ENCODE data around the gene NDUFAF8. TPM values are rescaled to one million over a fixed set of nuclear protein-coding genes. Genes with fewer than 3 reads are reported as not detected.

Gene NDUFAF8
- total RNA-seq, 1 experiment from 2014 or later: 58.6 TPM

DNA sequence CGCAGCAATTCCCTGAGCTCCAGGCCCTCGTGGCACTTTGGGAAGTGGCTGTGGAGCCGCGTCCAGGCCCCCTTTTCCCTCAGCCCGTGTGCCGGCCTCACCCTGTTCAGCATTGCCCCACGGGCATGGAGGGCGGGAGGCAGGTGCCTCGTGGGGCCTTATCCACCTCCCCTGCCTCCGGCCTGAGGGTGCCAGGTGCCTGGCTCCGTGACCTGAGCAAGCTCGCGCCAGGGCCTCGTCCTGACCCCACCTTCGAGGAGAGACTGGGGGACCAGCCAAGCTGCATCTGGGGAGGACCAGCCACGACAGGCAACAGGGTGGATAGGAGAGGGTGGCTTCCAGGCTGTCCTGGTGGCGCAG, 46.1 kb upstream of the NDUFAF8 start:
- POLR2A ChIA-PET (ENCODE audit: low non-redundant PET): no interaction called here
- no peak for DNase-seq (ENCODE audit: low spot score)
- TF ChIP-seq, protein P1, sequence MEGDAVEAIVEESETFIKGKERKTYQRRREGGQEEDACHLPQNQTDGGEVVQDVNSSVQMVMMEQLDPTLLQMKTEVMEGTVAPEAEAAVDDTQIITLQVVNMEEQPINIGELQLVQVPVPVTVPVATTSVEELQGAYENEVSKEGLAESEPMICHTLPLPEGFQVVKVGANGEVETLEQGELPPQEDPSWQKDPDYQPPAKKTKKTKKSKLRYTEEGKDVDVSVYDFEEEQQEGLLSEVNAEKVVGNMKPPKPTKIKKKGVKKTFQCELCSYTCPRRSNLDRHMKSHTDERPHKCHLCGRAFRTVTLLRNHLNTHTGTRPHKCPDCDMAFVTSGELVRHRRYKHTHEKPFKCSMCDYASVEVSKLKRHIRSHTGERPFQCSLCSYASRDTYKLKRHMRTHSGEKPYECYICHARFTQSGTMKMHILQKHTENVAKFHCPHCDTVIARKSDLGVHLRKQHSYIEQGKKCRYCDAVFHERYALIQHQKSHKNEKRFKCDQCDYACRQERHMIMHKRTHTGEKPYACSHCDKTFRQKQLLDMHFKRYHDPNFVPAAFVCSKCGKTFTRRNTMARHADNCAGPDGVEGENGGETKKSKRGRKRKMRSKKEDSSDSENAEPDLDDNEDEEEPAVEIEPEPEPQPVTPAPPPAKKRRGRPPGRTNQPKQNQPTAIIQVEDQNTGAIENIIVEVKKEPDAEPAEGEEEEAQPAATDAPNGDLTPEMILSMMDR (conservative IDR thresholded peaks at IDR 0.05; ENCODE audit: low read depth, low read length): no peak
- TF ChIP-seq EZH2 (IDR thresholded peaks at IDR 0.05; ENCODE audit: borderline replicate concordance, low read depth, low read length, poor library complexity, severe bottlenecking): no peak
- H3K27ac ChIP-seq (ENCODE audit: low read depth, low read length, poor library complexity, severe bottlenecking): no peak overlapping the region
- intact Hi-C loops (cut with micrococcal nuclease; ENCODE audit: unreplicated experiment): no loop called here
- no TSS peak for BruUV-seq (replicated peaks)
- peaks cover 5% of the 10 kb centered on the region for H3K36me3 ChIP-seq (ENCODE audit: insufficient read depth, low read length, poor library complexity, severe bottlenecking)
- CTCF ChIA-PET: no interaction called here
- H3K4me3 ChIP-seq (ENCODE audit: low read depth, low read length, poor library complexity, severe bottlenecking): no peak overlapping the region
- no peaks in the 10 kb centered on the region for H3K4me1 ChIP-seq (ENCODE audit: insufficient read depth, low read length, poor library complexity, severe bottlenecking)
- no peaks in the 10 kb centered on the region for H3K27me3 ChIP-seq (replicated peaks; ENCODE audit: insufficient read depth, low read depth, low read length, poor library complexity)
- no peaks in the 10 kb centered on the region for H3K9me3 ChIP-seq (ENCODE audit: low read depth, low read length, poor library complexity, severe bottlenecking)

DNA sequence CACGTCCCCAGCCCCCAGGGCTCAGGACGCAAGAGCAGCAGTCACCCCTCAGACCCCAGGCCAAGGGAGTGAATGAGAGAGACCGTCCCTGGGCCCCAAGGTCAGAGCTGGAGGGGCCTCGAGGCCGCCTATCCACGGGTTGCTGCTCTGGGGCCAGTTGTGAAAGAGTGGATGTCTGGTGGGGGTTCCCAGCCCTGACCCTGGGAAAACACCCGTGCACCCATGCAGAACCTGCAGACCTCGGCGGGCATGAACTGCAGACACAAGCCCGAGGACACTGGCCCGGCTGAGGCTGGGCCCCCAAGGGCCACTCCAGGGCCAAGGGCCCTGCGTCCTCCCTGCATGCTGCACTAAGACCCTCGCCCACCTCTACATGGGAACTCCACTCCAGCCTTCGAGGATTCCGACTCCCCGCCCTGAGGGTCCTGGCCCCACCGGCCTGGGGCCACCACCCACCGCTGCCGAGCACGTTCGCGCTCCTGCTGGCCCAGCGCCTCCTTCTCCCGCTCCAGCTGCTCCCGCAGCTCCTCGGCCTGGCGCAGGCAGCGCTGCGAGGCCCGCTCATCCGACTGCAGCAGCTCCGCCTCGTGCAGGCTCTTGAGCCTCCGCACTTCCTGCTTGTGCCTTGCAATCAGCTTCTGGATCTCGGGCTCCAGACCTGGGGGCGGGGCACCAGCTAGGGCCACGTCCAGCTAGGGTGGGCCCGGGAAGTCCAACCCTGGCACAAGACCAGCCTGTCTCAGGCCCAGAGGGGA, 45.5 kb upstream of the NDUFAF8 start:
- no peaks in the 10 kb centered on the region for H3K9me3 ChIP-seq (ENCODE audit: low read depth, low read length, poor library complexity, severe bottlenecking)
- ChIA-PET CTCF (no interaction called here), POLR2A (ENCODE audit: low non-redundant PET) (no interaction called here)
- H3K27ac ChIP-seq (ENCODE audit: low read depth, low read length, poor library complexity, severe bottlenecking): no peak overlapping the region
- H3K4me3 ChIP-seq (ENCODE audit: low read depth, low read length, poor library complexity, severe bottlenecking): no peak overlapping the region
- no peaks in the 10 kb centered on the region for H3K4me1 ChIP-seq (ENCODE audit: insufficient read depth, low read length, poor library complexity, severe bottlenecking)
- no peak for TF ChIP-seq EZH2 (IDR thresholded peaks at IDR 0.05; ENCODE audit: borderline replicate concordance, low read depth, low read length, poor library complexity, severe bottlenecking)
- TF ChIP-seq, protein P1 (conservative IDR thresholded peaks at IDR 0.05; ENCODE audit: low read depth, low read length): no peak
- intact Hi-C loops (cut with micrococcal nuclease; ENCODE audit: unreplicated experiment): no loop called here
- BruUV-seq (replicated peaks): no TSS peak
- H3K27me3 ChIP-seq (replicated peaks; ENCODE audit: insufficient read depth, low read depth, low read length, poor library complexity): no peaks in the 10 kb centered on the region
- peaks cover 5% of the 10 kb centered on the region for H3K36me3 ChIP-seq (ENCODE audit: insufficient read depth, low read length, poor library complexity, severe bottlenecking)
- DNase-seq (ENCODE audit: low spot score): no peak

DNA sequence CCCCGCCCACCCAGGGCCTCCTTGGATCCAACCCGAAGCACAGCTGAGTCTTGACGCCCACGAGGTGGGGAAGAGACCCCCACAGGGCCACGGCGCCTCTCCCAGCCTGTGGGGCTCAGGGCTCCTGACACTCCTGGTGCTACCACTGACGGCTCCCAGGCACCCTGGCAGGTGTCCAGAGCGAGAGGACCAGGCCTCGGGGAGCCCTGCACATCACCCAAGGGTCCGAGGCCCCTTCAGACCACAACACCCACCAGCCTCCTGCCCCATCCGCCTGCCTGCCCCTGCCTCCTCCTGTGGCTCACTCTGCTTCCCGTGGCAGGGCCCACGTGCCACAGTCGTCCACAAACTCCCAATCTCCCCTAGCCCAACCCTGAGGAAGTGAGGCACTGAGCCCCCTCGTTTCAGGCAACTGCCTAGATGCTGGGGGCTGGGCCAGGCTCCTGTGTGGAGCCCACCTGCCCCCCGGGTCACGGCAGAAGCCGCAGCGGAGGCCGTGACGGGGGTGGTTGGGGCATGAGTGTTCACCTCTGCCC, 44.8 kb upstream of the NDUFAF8 start:
- no peak for TF ChIP-seq EZH2 (IDR thresholded peaks at IDR 0.05; ENCODE audit: borderline replicate concordance, low read depth, low read length, poor library complexity, severe bottlenecking)
- TF ChIP-seq, protein P1 (conservative IDR thresholded peaks at IDR 0.05; ENCODE audit: low read depth, low read length): no peak
- intact Hi-C loops (cut with micrococcal nuclease; ENCODE audit: unreplicated experiment): no loop called here
- H3K4me3 ChIP-seq (ENCODE audit: low read depth, low read length, poor library complexity, severe bottlenecking): no peak overlapping the region
- no peaks in the 10 kb centered on the region for H3K4me1 ChIP-seq (ENCODE audit: insufficient read depth, low read length, poor library complexity, severe bottlenecking)
- H3K27ac ChIP-seq (ENCODE audit: low read depth, low read length, poor library complexity, severe bottlenecking): no peak overlapping the region
- no peaks in the 10 kb centered on the region for H3K9me3 ChIP-seq (ENCODE audit: low read depth, low read length, poor library complexity, severe bottlenecking)
- POLR2A ChIA-PET (ENCODE audit: low non-redundant PET): no interaction called here
- peaks cover under 1% of the 10 kb centered on the region for H3K36me3 ChIP-seq (ENCODE audit: insufficient read depth, low read length, poor library complexity, severe bottlenecking)
- CTCF ChIA-PET: no interaction called here
- no peak for DNase-seq (ENCODE audit: low spot score)
- no TSS peak for BruUV-seq (replicated peaks)
- H3K27me3 ChIP-seq (replicated peaks; ENCODE audit: insufficient read depth, low read depth, low read length, poor library complexity): no peaks in the 10 kb centered on the region
